Gastrocnemius medialis (tissue), 4 donors: ENCODE results near the gene ARNT2. TPM values are rescaled to one million over a fixed set of nuclear protein-coding genes. Genes with fewer than 3 reads are reported as not detected.

Experiments used
- ATAC-seq, 2 donors: fragments of 150-250 bp; one replicate each; pipeline ENCODE4 v1.9.1; 2016
- DNase-seq, 2 donors: peaks; one replicate each; pipeline ENCODE4 v3.0.0-alpha.2; 2019
- H3K27ac ChIP-seq, 4 donors: fragments of 200-600 bp; sonication (generic); 1 replicate in 1 of 4; 2 replicates in 3 of 4; pipeline ENCODE4 v1.5.1; 2016 to 2018; ENCODE audit warnings: mild to moderate bottlenecking in 2 of 4, moderate library complexity in 1 of 4
- H3K27me3 ChIP-seq, 3 donors: fragments of 200-600 bp; sonication (generic) in 2 of 3; 1 replicate in 1 of 3; 2 replicates in 2 of 3; pipeline versions ENCODE4 v1.5.1 to v1.6.0; 2016 to 2019; ENCODE audit warnings: mild to moderate bottlenecking in 1 of 3, moderate library complexity in 1 of 3
- H3K36me3 ChIP-seq, 2 donors: fragments of 200-600 bp; sonication (generic) in 1 of 2; one replicate each; pipeline ENCODE4 v1.5.1; 2017 to 2018
- H3K4me1 ChIP-seq, 2 donors: fragments of 200-600 bp; sonication (generic) in 1 of 2; one replicate each; pipeline ENCODE4 v1.5.1; 2016 to 2017; ENCODE audit warnings: mild to moderate bottlenecking in 2 of 2
- H3K4me3 ChIP-seq, 4 donors: fragments of 200-600 bp; sonication (generic) in 3 of 4; 1 replicate in 1 of 4; 2 replicates in 3 of 4; pipeline ENCODE4 v1.5.1; 2016 to 2019; ENCODE audit warnings: mild to moderate bottlenecking in 2 of 4
- H3K9me3 ChIP-seq, 3 donors: fragments of 200-600 bp; sonication (generic) in 2 of 3; 1 replicate in 1 of 3; 2 replicates in 2 of 3; pipeline ENCODE4 v1.5.1; 2016 to 2019
- POLR2A ChIP-seq, 2 donors: fragments of 450-650 bp; IDR thresholded peaks; one replicate each; pipeline ENCODE4 v1.6.1; 2017; ENCODE audit warnings: antibody characterized with exemption in 2 of 2, mild to moderate bottlenecking in 2 of 2, moderate library complexity in 2 of 2
- in situ Hi-C, 4 donors: fragments of 200-750 bp; cut with MboI; loops; one replicate each; pipeline versions ENCODE4 v1.15.0 to v1.8.0; 2017; ENCODE audit warnings: low sequenced_read_pairs in 4 of 4
- intact Hi-C: fragments of 100-400 bp; cut with DNase I; formaldehyde crosslinking; loops from one replicate; pipeline ENCODE4 v1.15.1; 2023; ENCODE audit warnings: low total_unique reads
- total RNA-seq, 4 donors: library from RNA; depleted of rRNA; stranded (reverse); fragments of >200 nt; gene quantifications; one replicate each; pipeline versions ENCODE4 v1.1.0 to v1.2.3, GENCODE V29; 2016
- TF ChIP-seq, protein P1 (sequence below), 5 experiments: fragments of 450-650 bp in 3 of 5; fragments of 200-600 bp in 2 of 5; sonication (generic) in 2 of 5; IDR thresholded peaks in 4 of 5; conservative IDR thresholded peaks in 1 of 5; 1 replicate in 4 of 5; 2 replicates in 1 of 5; pipeline ENCODE4 v1.5.1; 2016 to 2019; ENCODE audit warnings: antibody characterized with exemption in 5 of 5, mild to moderate bottlenecking in 3 of 5, moderate library complexity in 3 of 5

ARNT2 gene
- total RNA-seq, 4 donors from 2014 or later, result 4.1 to 23.5 (median 6.6) TPM

DNA sequence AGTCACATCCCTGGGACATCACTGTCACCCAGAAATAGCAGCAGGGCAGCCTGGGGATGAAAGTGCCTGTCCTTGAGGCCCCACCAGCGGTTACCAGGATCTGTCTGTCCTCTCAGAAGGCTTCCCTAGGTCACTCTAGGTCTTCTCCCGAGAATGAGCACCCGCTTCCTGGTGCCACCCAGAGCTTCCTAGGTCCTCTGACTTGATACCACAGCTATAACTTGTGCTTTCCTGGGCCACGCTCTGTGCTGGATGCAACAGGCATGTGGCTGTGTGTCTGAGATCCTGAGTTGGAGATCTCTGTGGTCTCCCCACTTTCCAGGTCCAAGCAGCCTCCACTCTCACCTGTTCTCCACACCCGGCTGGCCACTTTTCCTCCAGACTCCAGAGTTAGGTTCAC, 25.8 kb downstream of the ARNT2 start:
- Histone ChIP-seq H3K9me3 (no peaks in the 10 kb centered on the region), H3K27me3 (no peaks in the 10 kb centered on the region), H3K4me1 (no peaks in the 10 kb centered on the region), H3K27ac (no peak overlapping the region), H3K4me3 (no peak overlapping the region), H3K36me3 (no peaks in the 10 kb centered on the region)
- no peak for ATAC-seq
- no peak for DNase-seq
- TF ChIP-seq, protein P1, sequence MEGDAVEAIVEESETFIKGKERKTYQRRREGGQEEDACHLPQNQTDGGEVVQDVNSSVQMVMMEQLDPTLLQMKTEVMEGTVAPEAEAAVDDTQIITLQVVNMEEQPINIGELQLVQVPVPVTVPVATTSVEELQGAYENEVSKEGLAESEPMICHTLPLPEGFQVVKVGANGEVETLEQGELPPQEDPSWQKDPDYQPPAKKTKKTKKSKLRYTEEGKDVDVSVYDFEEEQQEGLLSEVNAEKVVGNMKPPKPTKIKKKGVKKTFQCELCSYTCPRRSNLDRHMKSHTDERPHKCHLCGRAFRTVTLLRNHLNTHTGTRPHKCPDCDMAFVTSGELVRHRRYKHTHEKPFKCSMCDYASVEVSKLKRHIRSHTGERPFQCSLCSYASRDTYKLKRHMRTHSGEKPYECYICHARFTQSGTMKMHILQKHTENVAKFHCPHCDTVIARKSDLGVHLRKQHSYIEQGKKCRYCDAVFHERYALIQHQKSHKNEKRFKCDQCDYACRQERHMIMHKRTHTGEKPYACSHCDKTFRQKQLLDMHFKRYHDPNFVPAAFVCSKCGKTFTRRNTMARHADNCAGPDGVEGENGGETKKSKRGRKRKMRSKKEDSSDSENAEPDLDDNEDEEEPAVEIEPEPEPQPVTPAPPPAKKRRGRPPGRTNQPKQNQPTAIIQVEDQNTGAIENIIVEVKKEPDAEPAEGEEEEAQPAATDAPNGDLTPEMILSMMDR (IDR thresholded peaks at IDR 0.05 in 4 of 5, conservative IDR thresholded peaks at IDR 0.05 in 1 of 5), result no peak
- no peak for TF ChIP-seq POLR2A (IDR thresholded peaks at IDR 0.05)
- in situ Hi-C loops (no loop called here), intact Hi-C loops (no loop called here)

DNA sequence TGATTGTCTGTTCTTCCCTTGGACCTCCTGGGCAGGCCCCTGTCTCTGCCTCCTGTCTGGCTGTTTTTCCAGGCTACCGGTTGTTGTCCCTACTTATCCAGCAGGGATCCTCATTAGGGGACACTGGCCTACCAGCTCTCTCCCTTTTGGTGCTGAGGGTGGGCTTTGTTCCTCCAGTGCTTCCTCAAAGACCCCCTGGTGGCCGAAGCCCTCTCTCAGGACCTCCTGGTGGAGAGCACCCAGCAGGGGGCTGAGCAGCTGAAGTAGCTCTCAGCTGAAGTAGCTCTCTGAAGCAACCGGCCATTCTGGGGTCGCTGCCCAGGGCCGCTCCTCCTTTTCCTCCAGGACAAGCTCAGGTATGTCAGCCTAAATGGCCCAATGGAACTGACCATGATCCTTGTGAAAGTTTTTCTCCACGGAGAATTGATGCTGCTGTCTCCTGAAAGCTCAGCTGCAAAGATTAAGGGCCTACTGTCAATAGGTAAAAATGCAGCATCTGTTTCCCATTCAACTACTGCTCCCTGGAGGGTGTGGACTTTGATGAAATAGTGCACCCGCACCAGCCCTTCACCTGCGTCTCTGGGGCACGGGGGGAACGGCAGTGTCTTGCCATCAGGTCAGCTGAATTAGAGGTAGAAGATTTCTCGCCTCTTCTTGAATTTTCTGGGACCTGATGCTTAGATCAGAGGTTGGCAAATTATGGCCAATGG, 27.6 kb downstream of the ARNT2 start:
- DNase-seq, result no peak
- no peak overlapping the region for H3K4me3 ChIP-seq
- TF ChIP-seq, protein P1 (IDR thresholded peaks at IDR 0.05 in 4 of 5, conservative IDR thresholded peaks at IDR 0.05 in 1 of 5), result no peak
- TF ChIP-seq POLR2A (IDR thresholded peaks at IDR 0.05), result no peak

DNA sequence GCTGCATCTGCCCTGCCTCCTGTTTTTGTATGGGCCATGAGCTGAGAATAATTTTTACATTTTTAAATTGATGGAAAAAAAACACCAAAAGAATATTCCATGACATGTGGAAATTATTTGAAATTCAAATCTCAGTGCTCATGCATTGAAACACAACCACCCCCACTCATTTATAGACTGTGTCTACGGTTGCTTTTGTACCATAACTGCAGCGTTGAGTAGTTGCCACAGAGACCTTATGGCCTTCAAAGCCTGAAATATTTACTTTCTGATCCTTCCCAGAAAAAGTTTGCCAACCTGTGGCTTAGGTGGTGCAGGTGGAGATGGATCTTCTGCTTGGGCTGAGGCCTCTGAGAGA, 28.1 kb downstream of the ARNT2 start:
- no peak for DNase-seq
- no peak for ATAC-seq
- Histone ChIP-seq H3K27me3 (no peaks in the 10 kb centered on the region), H3K4me3 (no peak overlapping the region), H3K27ac (no peak overlapping the region), H3K4me1 (no peaks in the 10 kb centered on the region), H3K9me3 (no peaks in the 10 kb centered on the region), H3K36me3 (no peaks in the 10 kb centered on the region)
- intact Hi-C loops (no loop called here), in situ Hi-C loops (no loop called here)
- TF ChIP-seq, protein P1 (IDR thresholded peaks at IDR 0.05 in 4 of 5, conservative IDR thresholded peaks at IDR 0.05 in 1 of 5), result no peak
- TF ChIP-seq POLR2A (IDR thresholded peaks at IDR 0.05), result no peak

More for the DNA sequence above, 27.6 kb downstream of the ARNT2 start:
- Histone ChIP-seq H3K4me1 (no peaks in the 10 kb centered on the region), H3K27me3 (no peaks in the 10 kb centered on the region), H3K27ac (no peak overlapping the region), H3K9me3 (no peaks in the 10 kb centered on the region), H3K36me3 (no peaks in the 10 kb centered on the region)
- in situ Hi-C loops, result no loop called here
- intact Hi-C loops, result no loop called here
- no peak for ATAC-seq

DNA sequence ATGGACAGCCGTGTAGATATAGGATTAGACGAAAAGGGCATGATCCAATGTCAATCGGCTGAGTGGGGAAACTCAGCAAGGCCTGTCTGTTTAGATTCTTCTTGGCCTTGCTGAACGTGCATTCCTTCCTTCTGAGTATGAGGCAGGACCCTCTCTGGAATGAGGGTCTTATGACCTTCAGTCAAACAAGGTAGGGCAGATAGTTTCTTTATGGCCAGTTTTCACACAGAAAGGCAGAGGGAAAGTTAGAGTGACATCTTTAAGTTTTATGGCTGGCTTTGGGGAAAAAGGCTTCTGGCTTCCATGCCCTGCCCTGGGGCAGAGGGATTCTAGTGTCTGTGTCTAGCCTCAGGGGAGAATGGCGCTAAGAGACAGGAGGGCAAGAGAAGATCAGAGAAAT, 29.7 kb downstream of the ARNT2 start:
- Histone ChIP-seq H3K9me3 (no peaks in the 10 kb centered on the region), H3K36me3 (no peaks in the 10 kb centered on the region), H3K4me3 (no peak overlapping the region), H3K27ac (no peak overlapping the region), H3K4me1 (no peaks in the 10 kb centered on the region), H3K27me3 (no peaks in the 10 kb centered on the region)
- ATAC-seq (no peak), DNase-seq (no peak)
- intact Hi-C loops, result no loop called here
- in situ Hi-C loops, result no loop called here
- TF ChIP-seq, protein P1 (IDR thresholded peaks at IDR 0.05 in 4 of 5, conservative IDR thresholded peaks at IDR 0.05 in 1 of 5), result no peak
- TF ChIP-seq POLR2A (IDR thresholded peaks at IDR 0.05), result no peak
